ENCODE data around the gene NET1.

DNA sequence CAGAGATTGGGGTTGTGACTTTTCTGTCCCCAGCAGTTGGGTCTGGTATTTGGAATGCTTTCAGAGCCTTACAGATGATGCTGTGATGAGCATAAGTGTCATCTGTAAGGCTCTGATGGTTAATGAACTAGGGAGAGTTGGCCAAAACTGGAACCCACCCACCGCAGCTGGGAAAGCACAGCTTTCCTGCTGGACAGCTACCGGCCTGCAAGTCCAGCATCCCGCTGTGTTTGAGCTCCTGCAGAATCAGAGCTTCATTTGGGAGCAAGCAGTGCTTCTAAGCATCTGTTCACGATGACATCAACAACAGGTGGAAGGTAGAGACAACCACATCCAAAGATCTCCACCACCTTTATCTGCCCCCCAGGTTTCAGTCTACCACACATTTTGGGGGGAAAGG is 35.9 kb upstream of the NET1 start:
- TF ChIP-seq POLR2AphosphoS5 (IDR thresholded peaks at IDR 0.05) = no peak
- TF ChIP-seq, protein P1, sequence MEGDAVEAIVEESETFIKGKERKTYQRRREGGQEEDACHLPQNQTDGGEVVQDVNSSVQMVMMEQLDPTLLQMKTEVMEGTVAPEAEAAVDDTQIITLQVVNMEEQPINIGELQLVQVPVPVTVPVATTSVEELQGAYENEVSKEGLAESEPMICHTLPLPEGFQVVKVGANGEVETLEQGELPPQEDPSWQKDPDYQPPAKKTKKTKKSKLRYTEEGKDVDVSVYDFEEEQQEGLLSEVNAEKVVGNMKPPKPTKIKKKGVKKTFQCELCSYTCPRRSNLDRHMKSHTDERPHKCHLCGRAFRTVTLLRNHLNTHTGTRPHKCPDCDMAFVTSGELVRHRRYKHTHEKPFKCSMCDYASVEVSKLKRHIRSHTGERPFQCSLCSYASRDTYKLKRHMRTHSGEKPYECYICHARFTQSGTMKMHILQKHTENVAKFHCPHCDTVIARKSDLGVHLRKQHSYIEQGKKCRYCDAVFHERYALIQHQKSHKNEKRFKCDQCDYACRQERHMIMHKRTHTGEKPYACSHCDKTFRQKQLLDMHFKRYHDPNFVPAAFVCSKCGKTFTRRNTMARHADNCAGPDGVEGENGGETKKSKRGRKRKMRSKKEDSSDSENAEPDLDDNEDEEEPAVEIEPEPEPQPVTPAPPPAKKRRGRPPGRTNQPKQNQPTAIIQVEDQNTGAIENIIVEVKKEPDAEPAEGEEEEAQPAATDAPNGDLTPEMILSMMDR (IDR thresholded peaks at IDR 0.05) = no peak
- no peak for TF ChIP-seq POLR2A (IDR thresholded peaks at IDR 0.05; ENCODE audit: low read depth)

All from esophagus muscularis mucosa (tissue), 3 donors.